Stimulated activated CD8-positive, alpha-beta memory T cell treated with anti-CD3 and anti-CD28 coated beads, Interleukin-4, amount 100 ng/mL, for 48 hours (primary cell): ENCODE results near the gene SLC9A9.
"Not testable (repeated sequence)": the region's sequence is repeated elsewhere in the genome, so short reads cannot be mapped to it uniquely, and the experiment has no call there.

Source experiments
- DNase-seq: peaks from one replicate; pipeline ENCODE4 v3.0.0-alpha.2; 2020

The SLC9A9 gene

GRCh38 chr3:143751643-143752178 lies 96.6 kb downstream of the SLC9A9 start:
- DNase-seq = peak; percentile 51

- DNase-seq = no peak
These were observed 97.4 kb downstream of the SLC9A9 start for GRCh38 chr3:143750841-143751240.

- no peak for DNase-seq
These were observed 98.3 kb downstream of the SLC9A9 start for GRCh38 chr3:143749926-143750325.

- no peak for DNase-seq
These were observed 111.2 kb downstream of the SLC9A9 start for GRCh38 chr3:143737065-143737464.

- DNase-seq = no peak
These were observed 111.9 kb downstream of the SLC9A9 start for GRCh38 chr3:143736205-143736997.

GRCh38 chr3:143731776-143732175 lies 116.5 kb downstream of the SLC9A9 start:
- DNase-seq = no peak

GRCh38 chr3:143731320-143731719 lies 116.9 kb downstream of the SLC9A9 start:
- DNase-seq = no peak

- DNase-seq = no peak
These were observed 120.9 kb downstream of the SLC9A9 start for GRCh38 chr3:143727391-143727790.

GRCh38 chr3:143726727-143727126 lies 121.5 kb downstream of the SLC9A9 start:
- no peak for DNase-seq

- no peak for DNase-seq
These were observed 127.9 kb downstream of the SLC9A9 start for GRCh38 chr3:143720381-143720780.

GRCh38 chr3:143718463-143718862 lies 129.8 kb downstream of the SLC9A9 start:
- DNase-seq = no peak

- DNase-seq = no peak
These were observed 131.5 kb downstream of the SLC9A9 start for GRCh38 chr3:143716731-143717130.

- no peak for DNase-seq
These were observed 135.7 kb downstream of the SLC9A9 start for GRCh38 chr3:143712522-143712921.

GRCh38 chr3:143707848-143708247 lies 140.4 kb downstream of the SLC9A9 start:
- no peak for DNase-seq

GRCh38 chr3:143700431-143700975 lies 147.8 kb downstream of the SLC9A9 start:
- DNase-seq = no peak

GRCh38 chr3:143699424-143699823 lies 148.8 kb downstream of the SLC9A9 start:
- no peak for DNase-seq

GRCh38 chr3:143698682-143699303 lies 149.5 kb downstream of the SLC9A9 start:
- DNase-seq = no peak

GRCh38 chr3:143697975-143698374 lies 150.3 kb downstream of the SLC9A9 start:
- DNase-seq = no peak

- DNase-seq = not testable (repeated sequence)
These were observed 152.9 kb downstream of the SLC9A9 start for GRCh38 chr3:143695333-143695732.

GRCh38 chr3:143693506-143693905 lies 154.8 kb downstream of the SLC9A9 start:
- DNase-seq = no peak

- DNase-seq = no peak
These were observed 161.6 kb downstream of the SLC9A9 start for GRCh38 chr3:143686638-143687197.

GRCh38 chr3:143685491-143685890 lies 162.8 kb downstream of the SLC9A9 start:
- DNase-seq = no peak

GRCh38 chr3:143677430-143677829 lies 170.8 kb downstream of the SLC9A9 start:
- DNase-seq = no peak

GRCh38 chr3:143676747-143677146 lies 171.5 kb downstream of the SLC9A9 start:
- no peak for DNase-seq
